Upper lobe of left lung (tissue), 4 donors: ENCODE results near the gene HS3ST2.

ENCODE experiments used
- POLR2AphosphoS5 ChIP-seq, 2 donors: sonication (generic); formaldehyde crosslinking; IDR thresholded peaks; one replicate each; pipeline ENCODE4 v1.5.1; 2017; ENCODE audit warnings: antibody characterized with exemption in 2 of 2
- TF ChIP-seq, protein P1 (sequence below), 6 experiments: fragments of 450-650 bp in 4 of 6; fragments of 200-600 bp in 2 of 6; sonication (generic) in 2 of 6; IDR thresholded peaks; one replicate each; pipeline ENCODE4 v1.5.1; 2016 to 2019; ENCODE audit warnings: antibody characterized with exemption in 6 of 6

DNA sequence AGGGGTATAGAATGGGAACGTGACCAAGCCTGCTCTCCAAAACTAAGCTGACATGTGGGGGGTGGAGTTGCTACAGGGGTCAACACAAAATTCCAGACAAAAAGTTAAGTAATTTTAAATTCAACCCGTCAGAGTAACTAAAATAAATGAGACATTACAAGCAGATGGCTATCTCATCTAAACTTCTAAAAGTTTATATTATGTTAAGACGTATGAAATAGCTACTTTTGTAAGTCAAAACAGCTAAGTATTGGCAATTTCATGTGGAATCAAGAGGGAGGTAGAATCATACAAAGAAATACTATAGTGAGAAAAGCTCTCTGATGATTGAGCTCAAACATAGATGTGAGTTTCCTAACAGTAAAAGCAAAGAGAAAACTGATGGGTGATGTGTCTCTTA, 113.3 kb downstream of the HS3ST2 start:
- TF ChIP-seq, protein P1, sequence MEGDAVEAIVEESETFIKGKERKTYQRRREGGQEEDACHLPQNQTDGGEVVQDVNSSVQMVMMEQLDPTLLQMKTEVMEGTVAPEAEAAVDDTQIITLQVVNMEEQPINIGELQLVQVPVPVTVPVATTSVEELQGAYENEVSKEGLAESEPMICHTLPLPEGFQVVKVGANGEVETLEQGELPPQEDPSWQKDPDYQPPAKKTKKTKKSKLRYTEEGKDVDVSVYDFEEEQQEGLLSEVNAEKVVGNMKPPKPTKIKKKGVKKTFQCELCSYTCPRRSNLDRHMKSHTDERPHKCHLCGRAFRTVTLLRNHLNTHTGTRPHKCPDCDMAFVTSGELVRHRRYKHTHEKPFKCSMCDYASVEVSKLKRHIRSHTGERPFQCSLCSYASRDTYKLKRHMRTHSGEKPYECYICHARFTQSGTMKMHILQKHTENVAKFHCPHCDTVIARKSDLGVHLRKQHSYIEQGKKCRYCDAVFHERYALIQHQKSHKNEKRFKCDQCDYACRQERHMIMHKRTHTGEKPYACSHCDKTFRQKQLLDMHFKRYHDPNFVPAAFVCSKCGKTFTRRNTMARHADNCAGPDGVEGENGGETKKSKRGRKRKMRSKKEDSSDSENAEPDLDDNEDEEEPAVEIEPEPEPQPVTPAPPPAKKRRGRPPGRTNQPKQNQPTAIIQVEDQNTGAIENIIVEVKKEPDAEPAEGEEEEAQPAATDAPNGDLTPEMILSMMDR (IDR thresholded peaks at IDR 0.05) = no peak
- no peak for TF ChIP-seq POLR2AphosphoS5 (IDR thresholded peaks at IDR 0.05)
